Body of pancreas (tissue), 4 donors: ENCODE data around the gene KRT12.

Experiments
- CTCF ChIP-seq, 7 experiments: fragments of 450-650 bp in 4 of 7; fragments of 200-600 bp in 3 of 7; sonication (generic) in 3 of 7; IDR thresholded peaks; one replicate each; pipeline ENCODE4 v1.5.1; 2016 to 2019; ENCODE audit warnings: antibody characterized with exemption in 7 of 7
- POLR2A ChIP-seq, 3 donors: fragments of 450-650 bp; IDR thresholded peaks; one replicate each; pipeline ENCODE4 v1.6.1; 2016; ENCODE audit warnings: antibody characterized with exemption in 3 of 3, mild to moderate bottlenecking in 2 of 3

GRCh38 chr17:40909755-40910154, 42.7 kb upstream of the KRT12 start:
- TF ChIP-seq POLR2A (IDR thresholded peaks at IDR 0.05) (no peak), CTCF (IDR thresholded peaks at IDR 0.05) (no peak)
